IPS-NIHi11 (cell line): ENCODE data around the gene SLC36A1.
"Not testable (repeated sequence)": the region's sequence is repeated elsewhere in the genome, so short reads cannot be mapped to it uniquely, and the experiment has no call there.

Experiments used
- DNase-seq: peaks from one replicate; pipeline ENCODE4 v3.0.0; 2012; ENCODE audit warnings: mixed read lengths, low spot score

SLC36A1 gene

GRCh38 chr5:151447174-151448037 is at the start of gene SLC36A1:
TSS of gene SLC36A1 (plus strand) at chr5:151447603. CDS start at chr5:151458793, 11,190 bp downstream.
- peak; percentile 97 for DNase-seq

- DNase-seq, result no peak
These were observed 41.9 kb upstream of the SLC36A1 start for GRCh38 chr5:151405334-151406160.

GRCh38 chr5:151406322-151406947 is 41.0 kb upstream of the SLC36A1 start:
- DNase-seq, result peak; percentile 57

DNA sequence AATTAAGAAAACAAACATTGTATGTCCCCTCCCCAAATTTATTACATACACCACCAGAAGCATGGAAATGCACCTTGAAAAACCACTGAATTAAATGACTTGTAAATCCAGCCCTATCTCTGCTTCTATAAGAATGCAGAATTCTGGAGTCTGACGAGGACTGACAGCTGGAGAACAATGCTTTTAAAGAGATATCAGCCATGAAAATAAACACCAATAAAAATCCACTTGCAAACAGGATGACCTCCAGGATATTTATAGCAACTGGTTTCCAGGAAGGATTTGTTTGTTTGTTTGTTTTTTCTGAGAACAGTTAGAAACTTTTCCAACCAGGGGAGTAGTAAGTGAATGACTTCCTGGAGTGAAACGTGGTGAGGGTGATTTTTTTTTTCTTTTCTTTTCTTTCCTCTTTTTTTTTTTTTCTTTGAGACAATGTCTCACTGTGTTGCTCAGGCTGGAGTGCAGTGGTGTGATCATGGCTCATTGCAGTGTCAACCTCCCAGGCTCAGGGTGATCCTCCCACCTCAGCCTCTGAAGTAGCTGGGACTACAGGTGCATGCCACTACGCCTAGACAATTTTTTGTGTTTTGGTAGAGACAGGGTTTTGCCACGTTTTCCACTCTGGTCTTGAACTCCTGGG is 38.7 kb upstream of the SLC36A1 start:
- DNase-seq, result no peak

- DNase-seq, result no peak
These were observed 33.6 kb upstream of the SLC36A1 start for GRCh38 chr5:151413800-151414199.

DNA sequence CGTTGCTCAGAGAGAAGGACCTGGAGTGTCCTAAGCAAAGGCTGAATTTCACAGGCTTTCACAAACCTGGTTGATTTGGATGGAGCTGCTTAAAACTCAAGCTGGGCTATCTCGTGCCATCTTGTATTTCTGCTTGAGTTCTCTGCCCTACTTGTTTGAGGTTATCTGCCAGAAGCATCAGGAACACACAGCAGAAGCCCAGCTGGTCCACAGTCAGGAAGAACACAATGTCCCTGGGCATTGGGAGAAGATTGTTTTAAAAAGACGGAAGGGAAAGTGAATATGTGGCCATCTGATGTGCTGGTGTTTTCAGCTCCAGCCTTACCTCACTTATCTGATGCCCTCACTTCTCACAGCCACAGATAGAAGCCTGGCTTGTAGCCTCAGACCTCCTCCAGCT is 32.9 kb upstream of the SLC36A1 start:
- DNase-seq, result no peak

- DNase-seq, result no peak
These were observed 29.7 kb upstream of the SLC36A1 start for GRCh38 chr5:151417712-151418111.

DNA sequence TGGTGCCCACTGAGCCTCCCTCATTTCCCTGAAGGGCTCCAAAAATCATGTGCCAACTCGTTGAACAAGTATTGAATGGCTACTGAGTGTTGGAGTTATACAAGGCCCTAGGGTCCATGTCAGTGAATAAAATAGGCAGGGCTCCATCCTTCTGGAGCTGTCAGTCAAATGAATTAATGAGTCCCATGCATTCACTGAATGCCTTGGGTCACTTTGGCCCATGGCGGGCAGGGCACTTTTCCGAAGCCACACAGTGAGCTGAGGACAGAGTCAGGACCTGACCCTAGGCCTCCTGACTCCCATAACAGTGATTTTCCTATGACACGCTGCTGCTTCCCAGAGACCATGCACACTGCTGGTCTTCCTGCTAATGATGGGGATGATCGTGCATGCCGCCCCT is 27.3 kb upstream of the SLC36A1 start:
- no peak for DNase-seq

GRCh38 chr5:151424892-151425523 is 22.4 kb upstream of the SLC36A1 start:
- peak; percentile 60 for DNase-seq

GRCh38 chr5:151426347-151426746 is 21.1 kb upstream of the SLC36A1 start:
- not testable (repeated sequence) for DNase-seq

- no peak for DNase-seq
These were observed 20.1 kb upstream of the SLC36A1 start for GRCh38 chr5:151427258-151427657.

- no peak for DNase-seq
These were observed 16.7 kb upstream of the SLC36A1 start for GRCh38 chr5:151430731-151431130.

GRCh38 chr5:151431666-151432065 is 15.7 kb upstream of the SLC36A1 start:
- DNase-seq, result no peak

- DNase-seq, result no peak
These were observed 15.2 kb upstream of the SLC36A1 start for GRCh38 chr5:151432210-151432609.

DNA sequence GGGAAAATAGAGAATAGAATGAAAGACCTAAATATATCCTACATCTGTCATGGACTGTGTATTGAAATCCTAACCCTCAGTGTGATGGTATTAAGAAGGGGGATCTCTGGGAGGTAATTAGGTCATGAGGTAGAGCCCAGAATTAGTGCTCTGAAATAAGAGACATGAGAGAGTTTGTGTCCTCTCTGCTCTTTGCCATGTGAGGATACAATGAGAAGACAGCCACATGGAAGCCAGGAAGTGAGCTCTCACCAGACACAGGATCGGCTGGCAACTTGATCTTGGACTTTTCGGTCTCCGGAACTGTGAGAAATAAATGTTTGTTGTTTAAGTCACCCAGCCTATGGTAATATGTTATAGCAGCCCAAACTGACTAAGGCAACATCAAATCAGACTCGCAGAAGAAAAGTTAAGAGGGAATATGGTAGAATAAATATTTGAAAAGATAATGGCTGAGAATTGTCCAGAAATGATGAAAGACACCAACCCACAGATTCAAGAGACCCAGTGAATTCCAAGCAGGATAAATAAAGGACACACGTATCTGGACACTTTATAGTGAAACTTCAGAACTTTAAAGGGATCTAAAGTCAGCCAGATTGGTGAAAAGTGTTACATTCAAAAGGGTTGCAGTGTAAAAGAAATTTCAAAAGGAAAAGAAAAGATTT is 12.7 kb upstream of the SLC36A1 start:
- no peak for DNase-seq

GRCh38 chr5:151448038-151448985 is 909 bp downstream of the SLC36A1 start:
- DNase-seq, result peak; percentile 41

DNA sequence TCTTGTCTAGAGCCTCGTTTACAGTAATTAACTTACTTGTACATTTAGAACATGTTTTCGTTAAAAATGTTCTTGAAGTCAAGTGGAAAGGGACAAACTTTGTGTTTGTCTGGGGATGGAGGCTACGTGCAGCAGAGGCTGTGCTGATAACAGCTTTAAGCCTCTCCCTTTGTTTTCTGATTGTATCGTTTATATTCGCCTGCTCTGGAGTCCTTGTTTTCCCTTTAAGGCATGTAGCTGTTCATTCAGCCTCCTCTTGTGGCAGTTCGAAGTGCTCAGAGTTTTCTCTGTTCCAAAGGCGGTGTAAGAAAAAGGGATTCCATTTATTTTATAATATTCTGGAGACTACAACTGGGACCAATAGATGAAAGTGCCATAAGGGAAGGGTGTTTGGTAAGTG is 1.9 kb downstream of the SLC36A1 start:
- no peak for DNase-seq

GRCh38 chr5:151449839-151450238 is 2.4 kb downstream of the SLC36A1 start:
- no peak for DNase-seq

DNA sequence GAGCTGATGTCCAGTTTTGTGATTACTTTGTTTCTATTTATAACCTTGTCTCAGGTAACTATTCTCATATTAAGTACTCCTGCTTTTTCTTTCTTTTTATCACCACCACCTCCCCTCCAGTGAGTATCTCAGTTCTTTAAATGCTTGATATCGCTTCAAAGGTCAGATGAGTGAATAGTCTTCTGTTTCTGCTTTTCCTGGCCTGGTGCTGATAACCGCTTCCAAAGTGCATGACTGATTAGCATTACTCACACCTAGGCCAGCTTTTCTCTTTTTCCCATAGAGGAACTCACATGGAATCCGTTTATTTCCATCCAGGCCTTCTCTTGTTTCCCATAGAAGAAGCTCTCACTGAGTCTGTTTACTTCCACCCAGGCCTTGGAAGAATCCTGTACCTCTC is 3.2 kb downstream of the SLC36A1 start:
- no peak for DNase-seq
